ENCODE data around the gene GBX1.

GBX1 gene

GRCh38 chr7:151099486-151100211 is 67.8 kb downstream of the GBX1 start:
- no peak for DNase-seq (ENCODE audit: low read depth)
- H3K4me3 ChIP-seq (replicated peaks; ENCODE audit: low read depth, low read length), result no peak overlapping the region
- TF ChIP-seq CTCF (IDR thresholded peaks at IDR 0.05; ENCODE audit: low read length, missing control alignments), result no peak
